Activated effector memory CD4-positive, alpha-beta T cell treated with Interleukin-2 at 50 U/mL for 16 hours (primary cell): ENCODE data around the gene UTY.
"Not testable (repeated sequence)": the region's sequence is repeated elsewhere in the genome, so short reads cannot be mapped to it uniquely, and the experiment has no call there.

Experiments used
- DNase-seq: peaks from one replicate; pipeline ENCODE4 v3.0.0-alpha.2; 2020

Gene UTY

GRCh38 chrY:13295026-13295425 is 184.8 kb downstream of the UTY start:
- no peak for DNase-seq

GRCh38 chrY:13291199-13291598 is 188.6 kb downstream of the UTY start:
- DNase-seq, result no peak

DNA sequence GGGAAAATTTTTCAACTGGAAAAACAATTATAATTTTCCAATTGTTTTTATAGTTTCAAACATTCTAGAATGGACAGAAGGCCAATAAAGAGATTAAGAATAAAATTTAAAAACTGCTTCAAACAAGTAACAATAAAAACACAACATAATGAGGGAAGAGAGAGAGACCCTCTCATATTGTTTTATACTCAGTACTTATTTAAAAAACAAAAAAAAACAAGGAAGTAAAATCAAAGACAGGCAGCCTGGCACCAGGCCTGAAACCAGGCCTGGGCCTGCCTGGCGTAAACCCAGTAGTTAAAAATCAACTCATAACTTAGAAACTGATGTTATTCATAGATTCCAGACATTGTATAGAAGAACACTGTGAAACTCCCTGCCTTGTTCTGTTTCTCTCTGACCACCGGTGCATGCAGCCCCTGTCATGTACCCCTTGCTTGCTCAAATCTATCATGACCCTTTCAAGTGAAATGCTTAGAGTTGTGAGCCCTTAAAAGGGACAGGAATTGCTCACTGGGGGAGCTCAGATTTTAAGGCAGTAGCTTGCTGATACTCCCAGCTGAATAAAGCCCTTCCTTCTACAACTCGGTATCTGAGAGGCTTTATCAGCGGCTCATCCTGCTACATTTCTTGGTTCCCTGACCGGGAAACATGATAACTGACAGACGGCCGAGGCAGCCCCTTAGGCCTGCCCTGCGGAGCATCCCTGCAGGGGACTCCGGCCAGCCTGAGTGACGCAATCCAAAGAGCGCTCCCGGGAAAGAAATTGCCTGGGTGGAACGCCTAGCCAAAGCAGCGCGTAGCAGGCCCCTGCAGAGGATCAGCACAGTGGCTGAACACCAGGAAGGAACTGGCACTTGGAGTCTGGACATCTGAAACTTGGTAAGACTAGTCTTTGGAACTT is 197.4 kb downstream of the UTY start:
- not testable (repeated sequence) for DNase-seq

DNA sequence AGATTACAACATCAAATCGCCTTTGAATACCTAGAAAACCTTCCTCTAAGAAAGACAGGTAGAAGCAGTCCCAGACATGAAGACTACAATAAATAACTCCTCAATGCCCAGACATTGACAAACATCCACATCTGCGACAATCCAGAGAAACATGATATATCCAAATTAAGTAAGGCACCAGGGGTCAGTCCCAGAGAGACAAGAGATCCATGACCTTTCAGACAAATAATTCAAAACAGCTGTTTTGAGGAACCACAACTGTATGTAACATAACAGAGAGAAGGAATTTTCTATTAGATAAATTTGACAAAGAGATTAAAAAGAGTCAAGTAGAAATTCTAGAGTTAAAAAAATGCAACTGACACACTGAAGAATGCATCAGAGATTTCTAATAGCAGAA is 200.3 kb downstream of the UTY start:
- DNase-seq, result no peak

GRCh38 chrY:13271706-13272105 is 208.1 kb downstream of the UTY start:
- DNase-seq, result no peak

- DNase-seq, result not testable (repeated sequence)
Measured at GRCh38 chrY:13253941-13254440, 225.8 kb downstream of the UTY start.

GRCh38 chrY:13250421-13250820 is 229.4 kb downstream of the UTY start:
- no peak for DNase-seq

DNA sequence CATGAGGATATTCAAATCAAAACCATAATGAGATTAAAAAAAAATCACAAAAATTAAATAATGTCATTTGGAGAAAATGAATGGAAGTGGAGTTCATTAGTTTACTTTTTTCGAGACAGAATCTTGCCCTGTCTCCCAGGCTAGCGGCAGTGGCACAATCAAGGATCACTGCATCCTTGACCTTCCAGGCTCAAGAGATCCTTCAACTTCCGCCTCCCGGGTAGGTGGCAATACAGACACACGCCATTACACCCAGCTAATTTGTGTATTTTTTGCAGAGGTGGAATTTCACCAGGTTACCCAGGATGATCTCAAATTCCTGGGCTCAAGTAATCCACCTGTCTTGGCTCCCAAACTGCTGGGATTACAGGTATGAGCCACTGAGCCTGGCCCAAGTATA is 236.1 kb downstream of the UTY start:
- DNase-seq, result no peak

DNA sequence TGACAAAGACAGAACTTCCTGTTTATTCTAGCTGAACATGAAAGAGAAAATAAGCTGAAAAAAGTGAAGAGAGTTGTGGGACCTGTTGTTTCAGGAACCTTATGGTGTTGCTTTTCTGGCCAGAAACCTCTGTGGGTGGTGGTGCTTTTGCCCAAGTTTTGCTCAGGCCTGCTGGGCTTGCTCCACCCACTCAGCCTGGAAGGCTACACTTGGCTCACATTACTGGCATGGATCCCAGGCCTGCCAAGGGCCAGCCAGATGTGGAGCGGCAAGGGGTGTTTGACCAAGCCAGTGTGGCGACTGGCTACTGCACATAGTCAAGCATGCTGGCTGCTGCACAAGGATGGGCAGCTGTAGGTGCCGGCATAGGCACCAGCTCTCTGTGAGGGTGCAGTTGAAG is 245.9 kb downstream of the UTY start:
- DNase-seq, result no peak

DNA sequence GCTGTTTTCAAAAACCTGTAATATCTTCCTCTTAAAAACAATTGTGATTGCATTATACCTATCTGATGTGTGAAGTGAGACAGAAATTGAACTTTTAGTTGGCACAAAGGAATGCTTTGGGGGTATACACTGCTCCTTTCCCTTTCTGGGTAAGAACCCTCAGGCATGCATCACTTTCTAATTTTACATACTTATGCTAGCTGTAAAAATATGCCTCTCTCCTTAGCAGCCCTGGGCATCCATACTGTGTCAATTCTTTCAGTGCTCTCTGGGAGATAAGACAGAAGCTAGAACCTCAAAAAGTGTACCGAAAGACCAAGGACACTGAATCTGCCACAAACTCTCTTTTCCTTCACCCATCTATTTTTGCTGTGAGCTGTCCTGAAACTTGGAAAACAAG is 246.7 kb downstream of the UTY start:
- DNase-seq, result no peak

GRCh38 chrY:13227354-13227953 is 252.4 kb downstream of the UTY start:
- no peak for DNase-seq

DNA sequence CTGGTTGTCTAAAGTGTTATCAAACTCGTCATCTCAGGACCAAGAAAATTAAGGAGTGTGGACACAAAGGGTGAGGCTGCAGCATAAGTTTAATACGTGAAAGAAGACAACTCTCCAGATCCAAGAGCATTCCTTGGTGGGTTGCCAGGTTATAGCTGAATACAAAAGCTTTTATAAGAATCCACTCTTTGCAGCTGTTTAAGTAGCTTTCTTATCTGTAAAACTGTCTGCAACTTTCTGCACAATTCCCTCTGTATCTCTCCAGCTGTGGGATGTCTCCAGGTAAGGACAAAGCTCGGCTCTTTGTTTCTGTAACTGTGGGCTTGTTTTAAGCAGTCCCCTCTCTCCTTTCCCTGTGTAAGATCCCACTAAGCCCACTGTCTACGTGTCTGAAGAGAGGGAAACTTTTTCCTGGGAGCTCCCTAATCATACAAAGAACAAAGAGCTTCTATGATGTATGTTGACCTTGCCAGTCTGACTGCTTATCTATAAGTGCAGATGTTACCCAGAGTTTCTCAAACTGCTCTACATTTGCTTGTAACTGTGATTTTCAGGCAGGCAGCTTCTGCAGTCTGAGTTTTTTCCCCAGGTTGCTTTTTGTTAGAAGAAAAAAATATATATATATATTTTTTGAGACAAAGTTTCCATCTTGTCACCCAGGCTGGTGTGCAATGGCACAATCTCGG is 268.7 kb downstream of the UTY start:
- DNase-seq, result no peak

DNA sequence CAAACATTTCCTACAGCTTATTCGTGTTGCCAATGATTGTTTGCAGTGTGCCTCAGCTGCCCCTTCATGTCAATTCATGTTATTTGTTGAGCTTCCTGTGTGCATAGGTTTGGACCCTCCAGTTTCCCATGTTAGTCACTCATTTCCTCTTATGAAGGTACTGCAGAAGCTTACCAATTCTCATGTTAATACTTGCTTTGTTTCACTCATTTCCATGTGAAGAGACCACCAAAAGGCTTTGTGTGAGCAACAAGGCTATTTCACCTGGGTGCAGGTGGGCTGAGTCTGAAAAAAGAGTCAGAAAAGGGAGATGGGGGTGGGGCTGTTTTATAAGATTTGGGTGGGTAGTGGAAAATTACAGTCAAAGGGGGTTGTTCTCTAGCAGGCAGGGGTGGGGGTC is 274.6 kb downstream of the UTY start:
- no peak for DNase-seq
